ENCODE measurements around the gene C1orf185.

GRCh38 chr1:51157395-51157794 lies 55.4 kb downstream of the C1orf185 start:
- TF ChIP-seq YY1 (IDR thresholded peaks at IDR 0.05; ENCODE audit: low read depth) (no peak), CTCF (IDR thresholded peaks at IDR 0.05) (no peak), TAF1 (IDR thresholded peaks at IDR 0.05; ENCODE audit: borderline replicate concordance, low read depth, low read length) (no peak), PBX3 (IDR thresholded peaks at IDR 0.05) (no peak), NFIC (IDR thresholded peaks at IDR 0.05; ENCODE audit: borderline replicate concordance) (no peak), MXI1 (IDR thresholded peaks at IDR 0.05; ENCODE audit: low read depth, low read length) (no peak)
